ENCODE data around the gene LDHD.

GRCh38 chr16:75088216-75088615 lies 28.4 kb downstream of the LDHD start:
- TF ChIP-seq CTCF (IDR thresholded peaks at IDR 0.05 in 2 of 3, conservative IDR thresholded peaks at IDR 0.05 in 1 of 3; ENCODE audit: control insufficient read depth in 2 of 3, extremely low read depth in 1 of 3, insufficient read depth in 1 of 3, low read depth in 3 of 3, low read length in 3 of 3) (no peak), POLR2AphosphoS5 (IDR thresholded peaks at IDR 0.05; ENCODE audit: low read length) (no peak), EP300 (IDR thresholded peaks at IDR 0.05; ENCODE audit: borderline replicate concordance in 1 of 2, control insufficient read depth in 1 of 2, low read depth in 2 of 2, low read length in 2 of 2) (no peak), MAX (IDR thresholded peaks at IDR 0.05; ENCODE audit: low read depth, low read length) (no peak), E2F4 (IDR thresholded peaks at IDR 0.05; ENCODE audit: low read depth, low read length) (no peak), EZH2 (IDR thresholded peaks at IDR 0.05; ENCODE audit: borderline replicate concordance, control insufficient read depth, low read depth, low read length) (no peak), ETV6 (conservative IDR thresholded peaks at IDR 0.05 in 1 of 2, IDR thresholded peaks at IDR 0.05 in 1 of 2; ENCODE audit: borderline replicate concordance in 1 of 2, low read depth in 1 of 2) (no peak), NR2C2 (IDR thresholded peaks at IDR 0.05; ENCODE audit: borderline replicate concordance, control insufficient read depth, insufficient read length, low read depth) (no peak), CUX1 (IDR thresholded peaks at IDR 0.05; ENCODE audit: insufficient replicate concordance, low read depth, low read length) (no peak)
